C4-2B (cell line): ENCODE measurements around the gene PLXNA2.
A peak's percentile ranks its signal among the peaks of the same experiment; 100 is the strongest.

Source experiments
- H3K27ac ChIP-seq: fragments of 450-650 bp; 2 replicates; pipeline ENCODE4 v1.5.1; 2017
- ZFX ChIP-seq: fragments of 450-650 bp; IDR thresholded peaks from 2 replicates; pipeline ENCODE4 v1.6.1; 2017
- TF ChIP-seq, protein P1 (sequence below): fragments of 450-650 bp; conservative IDR thresholded peaks from 2 replicates; pipeline ENCODE4 v1.5.1; 2017; ENCODE audit warnings: mild to moderate bottlenecking

The PLXNA2 gene

DNA sequence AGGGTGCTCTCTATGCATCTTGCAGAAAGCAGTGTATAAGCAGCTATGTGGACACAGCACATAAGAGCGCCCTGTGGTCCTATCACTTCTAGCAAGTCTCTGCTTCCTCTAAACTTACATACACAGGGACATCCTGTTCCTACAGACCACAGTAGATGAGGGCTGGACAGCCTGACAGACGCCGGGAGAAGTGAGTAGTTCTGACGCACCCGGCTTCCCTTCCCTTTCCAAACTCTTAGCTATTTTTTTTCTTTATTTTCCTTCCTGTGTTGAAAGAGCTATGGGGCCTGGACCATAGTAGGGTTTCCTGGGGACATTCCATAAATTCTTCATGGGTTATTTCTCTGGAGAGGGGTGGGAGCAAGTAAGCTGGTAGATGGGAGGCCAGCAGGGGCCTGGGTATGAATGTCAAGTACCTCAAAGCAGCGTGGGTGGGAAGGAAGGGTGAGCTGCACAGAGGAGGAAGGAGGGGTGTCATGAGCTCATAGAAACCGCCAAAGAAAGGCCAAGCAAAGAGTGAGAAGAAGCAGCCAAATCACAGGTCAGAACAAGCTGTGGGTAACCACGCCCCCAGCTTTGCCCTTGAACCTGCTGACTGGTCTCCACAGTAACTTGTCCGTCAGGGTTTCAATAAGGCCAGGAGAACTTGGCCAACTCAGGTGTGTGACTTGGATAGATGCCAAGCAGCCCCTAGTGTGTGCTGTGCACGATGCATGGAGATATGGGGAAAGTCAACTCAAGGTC, 36.6 kb downstream of the PLXNA2 start:
- no peak overlapping the region for H3K27ac ChIP-seq
- no peak for TF ChIP-seq ZFX
- TF ChIP-seq, protein P1, sequence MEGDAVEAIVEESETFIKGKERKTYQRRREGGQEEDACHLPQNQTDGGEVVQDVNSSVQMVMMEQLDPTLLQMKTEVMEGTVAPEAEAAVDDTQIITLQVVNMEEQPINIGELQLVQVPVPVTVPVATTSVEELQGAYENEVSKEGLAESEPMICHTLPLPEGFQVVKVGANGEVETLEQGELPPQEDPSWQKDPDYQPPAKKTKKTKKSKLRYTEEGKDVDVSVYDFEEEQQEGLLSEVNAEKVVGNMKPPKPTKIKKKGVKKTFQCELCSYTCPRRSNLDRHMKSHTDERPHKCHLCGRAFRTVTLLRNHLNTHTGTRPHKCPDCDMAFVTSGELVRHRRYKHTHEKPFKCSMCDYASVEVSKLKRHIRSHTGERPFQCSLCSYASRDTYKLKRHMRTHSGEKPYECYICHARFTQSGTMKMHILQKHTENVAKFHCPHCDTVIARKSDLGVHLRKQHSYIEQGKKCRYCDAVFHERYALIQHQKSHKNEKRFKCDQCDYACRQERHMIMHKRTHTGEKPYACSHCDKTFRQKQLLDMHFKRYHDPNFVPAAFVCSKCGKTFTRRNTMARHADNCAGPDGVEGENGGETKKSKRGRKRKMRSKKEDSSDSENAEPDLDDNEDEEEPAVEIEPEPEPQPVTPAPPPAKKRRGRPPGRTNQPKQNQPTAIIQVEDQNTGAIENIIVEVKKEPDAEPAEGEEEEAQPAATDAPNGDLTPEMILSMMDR = no peak

DNA sequence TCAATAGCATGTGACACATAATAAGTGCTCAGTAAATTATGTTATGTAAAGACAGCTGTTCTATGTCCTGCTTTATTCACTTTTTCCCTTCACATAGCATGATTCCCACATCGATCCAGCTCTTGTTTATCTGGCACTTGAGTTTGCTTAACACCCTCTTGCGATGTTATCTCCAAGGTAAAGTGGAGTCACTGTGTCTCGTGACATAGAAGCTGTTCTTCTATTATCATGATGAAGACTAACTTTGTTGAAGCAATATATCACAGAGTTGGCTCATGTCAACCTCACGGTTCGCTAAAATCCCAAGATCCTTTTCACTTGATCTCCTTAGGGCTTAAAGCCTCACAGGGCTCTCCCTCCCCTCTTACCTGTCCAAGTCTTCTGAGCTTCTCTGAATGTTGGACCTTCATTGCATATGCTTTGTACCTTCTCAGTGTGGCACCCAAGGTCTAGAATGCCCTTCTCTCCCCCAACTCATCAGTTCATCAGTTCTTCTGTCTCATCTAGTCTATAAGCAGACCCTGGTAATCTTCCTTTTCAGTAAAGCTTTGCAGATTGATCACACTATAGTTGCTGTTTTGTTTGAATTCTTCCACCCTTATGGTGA, 38.0 kb downstream of the PLXNA2 start:
- no peak overlapping the region for H3K27ac ChIP-seq
- no peak for TF ChIP-seq ZFX
- TF ChIP-seq, protein P1 = no peak

DNA sequence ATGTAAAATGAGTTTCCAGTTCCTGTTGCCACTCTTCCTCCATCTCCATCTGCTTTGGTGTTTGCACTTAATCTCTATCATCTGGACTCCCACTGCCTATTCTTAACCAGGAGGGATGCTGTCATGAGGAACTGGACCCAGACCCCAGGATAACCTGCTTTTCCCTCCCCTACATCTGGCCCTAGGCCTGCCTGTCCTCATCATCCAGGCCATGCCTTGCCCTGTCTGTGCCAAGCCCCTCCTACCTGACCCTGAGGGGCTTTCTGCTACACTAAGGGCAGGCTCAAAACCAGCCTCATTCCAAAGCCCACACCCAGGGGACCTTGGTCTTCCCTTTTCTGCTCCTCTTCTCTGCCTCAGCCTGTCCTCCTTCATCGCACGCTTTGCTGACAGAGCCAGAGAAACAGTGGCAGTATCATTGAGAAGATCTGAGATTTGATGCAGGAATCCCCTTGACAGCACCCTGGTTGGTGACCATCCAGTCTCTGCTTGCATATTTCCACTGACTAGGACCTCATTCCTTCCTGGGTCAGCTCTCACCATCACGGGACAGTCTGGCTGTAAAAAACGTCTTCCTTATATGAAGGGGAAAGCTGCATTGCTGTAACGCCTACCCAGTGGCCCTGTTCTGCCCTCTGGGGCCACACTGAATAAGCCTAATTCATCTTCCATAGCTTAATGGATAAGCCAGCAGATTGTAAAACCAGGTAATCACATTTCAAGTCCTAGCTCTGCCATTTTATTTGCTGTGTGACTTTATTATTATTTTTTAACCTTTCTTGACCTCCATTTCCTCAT, 38.8 kb downstream of the PLXNA2 start:
- no peak for TF ChIP-seq ZFX
- TF ChIP-seq, protein P1 = no peak
- H3K27ac ChIP-seq = no peak overlapping the region; the same call in 1 of the 2 replicates

DNA sequence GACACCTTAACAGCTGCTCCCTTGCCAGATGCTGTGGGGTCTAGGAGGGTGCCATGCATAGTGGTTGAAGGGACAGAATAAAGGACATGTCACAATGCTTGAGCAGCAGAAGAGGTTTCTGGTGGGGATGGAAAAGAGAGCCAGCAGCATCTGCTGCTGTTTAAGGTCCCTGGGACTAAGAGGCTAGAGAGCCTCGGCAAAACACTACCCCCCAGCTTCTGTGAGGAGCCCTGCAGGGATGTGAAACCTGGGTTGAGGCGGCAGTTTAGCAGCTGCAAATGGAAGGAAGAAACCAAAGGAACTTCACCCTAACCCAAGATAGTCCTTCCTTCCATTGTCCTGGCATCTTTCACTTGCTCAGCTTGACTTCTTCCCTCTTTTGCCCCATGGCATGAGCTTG, 39.4 kb downstream of the PLXNA2 start:
- TF ChIP-seq, protein P1 = no peak
- no peak for TF ChIP-seq ZFX
- H3K27ac ChIP-seq = no peak overlapping the region; the same call in 1 of the 2 replicates

DNA sequence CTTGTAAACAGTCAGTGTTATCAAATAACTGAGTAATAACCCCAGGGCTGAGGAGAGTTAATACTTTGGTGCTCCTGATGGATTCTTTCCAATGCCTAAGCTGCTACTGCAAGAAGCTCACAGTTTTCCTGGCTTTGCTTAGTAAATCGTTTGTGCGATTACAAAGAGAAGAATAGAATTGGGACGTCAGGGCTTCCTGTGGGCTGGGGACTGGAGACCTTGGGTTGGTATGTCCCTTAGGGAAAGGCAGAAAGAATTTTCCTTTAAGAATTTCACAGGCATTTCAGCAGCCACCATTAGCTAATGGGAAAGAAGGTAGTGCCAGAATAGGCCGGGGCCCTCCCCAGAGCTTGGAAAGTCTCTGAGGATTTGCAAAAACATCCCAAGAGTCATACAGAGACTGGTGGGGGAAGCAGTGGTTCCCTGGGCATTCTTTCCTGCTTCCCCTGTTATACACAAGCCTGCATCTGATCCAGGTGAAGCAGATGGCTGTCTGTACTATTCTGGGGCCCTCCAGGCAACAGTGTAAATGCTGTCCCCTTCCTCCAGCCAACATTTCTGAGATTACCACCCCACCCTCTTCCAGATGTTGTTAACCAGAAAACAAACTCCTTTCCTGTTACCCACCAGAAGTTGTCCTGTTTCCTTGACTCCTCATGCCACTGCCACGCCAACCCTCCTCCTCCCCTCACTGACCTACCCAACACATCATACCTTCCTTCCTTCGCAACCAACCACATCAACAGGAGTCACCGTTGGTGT, 40.2 kb downstream of the PLXNA2 start:
- H3K27ac ChIP-seq = peak overlapping the region; percentile 63
- no peak for TF ChIP-seq ZFX

DNA sequence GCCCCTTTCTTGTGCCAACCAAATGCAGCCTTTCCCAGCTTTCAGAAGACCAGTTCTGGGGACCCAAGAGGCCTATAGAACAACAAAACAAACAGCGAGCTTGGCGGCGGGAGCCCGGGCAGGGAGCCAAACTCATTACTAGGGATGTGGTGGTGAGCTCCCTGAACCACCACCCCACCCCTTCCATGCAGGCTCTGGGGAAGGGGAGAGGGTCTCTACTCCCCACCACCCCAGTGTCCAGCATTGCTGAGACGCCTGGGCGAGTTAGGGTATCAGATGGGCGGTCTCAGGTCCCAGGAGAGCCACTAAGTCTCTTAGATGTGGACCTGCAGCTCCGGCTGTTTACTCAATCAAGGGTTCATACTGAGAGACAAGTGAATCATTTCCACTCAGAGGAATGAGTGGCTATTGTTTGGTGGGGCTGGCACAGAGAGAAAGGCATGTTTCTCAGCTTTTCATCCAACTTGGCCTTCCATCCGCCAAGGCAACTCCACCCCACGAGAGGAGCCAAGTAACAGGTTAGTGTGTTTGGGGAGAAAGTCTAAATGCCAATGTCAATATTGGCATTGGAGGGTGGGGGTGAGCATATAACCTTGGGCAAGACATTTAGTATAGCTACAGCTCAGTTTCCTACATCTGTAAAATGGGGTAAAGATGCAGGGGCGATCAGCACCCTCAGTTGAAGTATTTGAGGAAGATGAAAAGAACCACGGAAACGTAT, 40.9 kb downstream of the PLXNA2 start:
- no peak for TF ChIP-seq ZFX
- peak overlapping the region; percentile 63 for H3K27ac ChIP-seq

DNA sequence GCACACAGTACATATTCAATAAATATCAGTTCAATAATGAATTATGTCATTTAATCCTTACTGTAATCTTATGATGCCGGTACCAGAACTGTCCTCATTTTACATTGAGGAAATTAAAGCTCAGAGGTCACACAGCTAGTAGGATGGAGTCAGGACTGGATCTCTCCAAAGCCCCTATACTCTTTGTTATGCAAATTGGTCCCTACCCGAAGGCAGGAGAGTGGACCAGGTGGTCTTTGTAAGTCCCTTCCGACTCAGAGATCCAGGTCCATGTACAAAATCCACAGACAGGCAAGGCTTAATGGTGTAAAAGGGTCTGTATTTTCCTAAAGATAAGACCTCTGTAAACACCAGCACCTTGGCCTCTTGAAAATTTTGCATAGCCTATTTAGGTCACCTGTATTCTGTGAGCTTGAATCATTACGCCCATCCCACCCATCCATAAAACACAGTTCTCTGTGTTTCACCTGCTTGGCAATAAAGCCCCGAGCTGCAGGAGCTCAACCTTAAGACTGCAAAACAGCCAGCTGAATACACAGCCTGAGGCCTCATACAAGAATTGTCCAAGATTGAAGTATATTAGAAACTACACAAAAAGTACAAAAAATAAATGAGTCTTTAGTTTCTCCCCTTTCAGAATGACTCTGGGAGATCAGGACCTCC, 41.7 kb downstream of the PLXNA2 start:
- H3K27ac ChIP-seq = peak overlapping the region; percentile 63
- no peak for TF ChIP-seq ZFX
- TF ChIP-seq, protein P1 = no peak
